ENCODE results near the gene ANO9. TPM values are rescaled to one million over a fixed set of nuclear protein-coding genes. Genes with fewer than 3 reads are reported as not detected.
"Not testable (repeated sequence)": the region's sequence is repeated elsewhere in the genome, so short reads cannot be mapped to it uniquely, and the experiment has no call there.

Gene ANO9
- total and polyA plus RNA-seq, 8 donors = 4.0 to 28.0 (median 8.0) TPM

- H3K27me3 ChIP-seq = no peaks in the 10 kb centered on the region
- H3K4me3 ChIP-seq = no peak overlapping the region
- H3K36me3 ChIP-seq = no peaks in the 10 kb centered on the region
- intact Hi-C loops (cut with DNase I) = no loop called here
- TF ChIP-seq CTCF (IDR thresholded peaks at IDR 0.05) = no peak
- peaks cover 9 to 17% of the 10 kb centered on the region in 2 donors for H3K4me1 ChIP-seq
- no peak for ATAC-seq
- H3K9me3 ChIP-seq = no peaks in the 10 kb centered on the region
- DNase-seq = peak in 1 of 4 donors; percentile 67
- no peak overlapping the region for H3K27ac ChIP-seq
These were observed 30.5 kb upstream of the ANO9 start for GRCh38 chr11:472272-472671.

GRCh38 chr11:471468-472145, 29.8 kb upstream of the ANO9 start:
- intact Hi-C loops (cut with DNase I) = no loop called here
- Histone ChIP-seq H3K27me3 (no peaks in the 10 kb centered on the region), H3K4me3 (no peak overlapping the region), H3K9me3 (no peaks in the 10 kb centered on the region), H3K27ac (peak overlapping the region in 1 of 2 donors; percentile 72), H3K4me1 (peaks cover 9 to 17% of the 10 kb centered on the region in 2 donors), H3K36me3 (no peaks in the 10 kb centered on the region)
- no peak for ATAC-seq
- peak in 1 of 4 donors; percentile 68 for DNase-seq
- no peak for TF ChIP-seq CTCF (IDR thresholded peaks at IDR 0.05)

- intact Hi-C loops (cut with DNase I) = no loop called here
- peak; percentile 65 to 82 (median 80) for DNase-seq
- Histone ChIP-seq H3K36me3 (peaks cover 0 to 2% of the 10 kb centered on the region in 2 donors), H3K4me1 (peaks cover 9 to 26% of the 10 kb centered on the region in 2 donors), H3K27me3 (no peaks in the 10 kb centered on the region), H3K9me3 (no peaks in the 10 kb centered on the region), H3K27ac (peak overlapping the region; percentile 72 to 93), H3K4me3 (peak overlapping the region in 1 of 2 donors; percentile 9)
- ATAC-seq = peak; percentile 90
- TF ChIP-seq CTCF (IDR thresholded peaks at IDR 0.05) = peak in 1 of 2 donors; percentile 12
These were observed 28.1 kb upstream of the ANO9 start for GRCh38 chr11:469684-470560.

- H3K4me1 ChIP-seq = peaks cover 9 to 26% of the 10 kb centered on the region in 2 donors
- H3K36me3 ChIP-seq; intact Hi-C loops (cut with DNase I); ATAC-seq; H3K9me3 ChIP-seq; H3K27me3 ChIP-seq; DNase-seq: not testable (repeated sequence)
- peak overlapping the region in 1 of 2 donors; percentile 9 for H3K4me3 ChIP-seq
- H3K27ac ChIP-seq = peak overlapping the region; percentile 72 to 93
These were observed 27.3 kb upstream of the ANO9 start for GRCh38 chr11:469026-469683.

GRCh38 chr11:468493-468892, 26.7 kb upstream of the ANO9 start:
- no peak overlapping the region for H3K4me3 ChIP-seq
- H3K36me3 ChIP-seq = peaks cover 0 to 12% of the 10 kb centered on the region in 2 donors
- peaks cover 9 to 26% of the 10 kb centered on the region in 2 donors for H3K4me1 ChIP-seq
- no peaks in the 10 kb centered on the region for H3K27me3 ChIP-seq
- no peaks in the 10 kb centered on the region for H3K9me3 ChIP-seq
- ATAC-seq = no peak
- peak overlapping the region; percentile 4 to 19 for H3K27ac ChIP-seq
- DNase-seq = no peak
- TF ChIP-seq CTCF (IDR thresholded peaks at IDR 0.05) = no peak
- intact Hi-C loops (cut with DNase I) = no loop called here

Data from left lung (tissue), 10 donors.